PFSK-1 (cell line): ENCODE data around the gene SMIM9.

ENCODE experiments used
- FOXP2 ChIP-seq: optimal IDR thresholded peaks from 2 replicates; pipeline ENCODE3; 2011; ENCODE audit warnings: borderline replicate concordance, control low read depth, inconsistent platforms; ENCODE audit not compliant: insufficient read depth; ENCODE audit errors: extremely low read length, extremely low read depth
- POLR2AphosphoS5 ChIP-seq: IDR thresholded peaks from 2 replicates; pipeline ENCODE4 v1.6.1; 2012; ENCODE audit warnings: low read depth, mild to moderate bottlenecking, control low read depth, low read length, moderate library complexity
- SIN3A ChIP-seq: IDR thresholded peaks from 2 replicates; pipeline ENCODE4 v1.6.1; 2012; ENCODE audit warnings: mild to moderate bottlenecking, low read length, moderate library complexity, borderline replicate concordance; ENCODE audit not compliant: insufficient read depth
- TAF1 ChIP-seq: IDR thresholded peaks from 2 replicates; pipeline ENCODE4 v1.6.1; 2012; ENCODE audit warnings: low read length, control low read depth, borderline replicate concordance; ENCODE audit not compliant: insufficient read depth
- TF ChIP-seq, protein P1 (sequence below), 2 experiments: IDR thresholded peaks; 2 replicates each; pipeline versions ENCODE4 v1.6.1 to v1.8.0; 2011 to 2012; ENCODE audit warnings: low read depth in 2 of 2, low read length in 2 of 2, control low read depth in 1 of 2, inconsistent platforms in 1 of 2, mild to moderate bottlenecking in 1 of 2, moderate library complexity in 1 of 2; ENCODE audit not compliant: insufficient read depth in 1 of 2

SMIM9 gene

DNA sequence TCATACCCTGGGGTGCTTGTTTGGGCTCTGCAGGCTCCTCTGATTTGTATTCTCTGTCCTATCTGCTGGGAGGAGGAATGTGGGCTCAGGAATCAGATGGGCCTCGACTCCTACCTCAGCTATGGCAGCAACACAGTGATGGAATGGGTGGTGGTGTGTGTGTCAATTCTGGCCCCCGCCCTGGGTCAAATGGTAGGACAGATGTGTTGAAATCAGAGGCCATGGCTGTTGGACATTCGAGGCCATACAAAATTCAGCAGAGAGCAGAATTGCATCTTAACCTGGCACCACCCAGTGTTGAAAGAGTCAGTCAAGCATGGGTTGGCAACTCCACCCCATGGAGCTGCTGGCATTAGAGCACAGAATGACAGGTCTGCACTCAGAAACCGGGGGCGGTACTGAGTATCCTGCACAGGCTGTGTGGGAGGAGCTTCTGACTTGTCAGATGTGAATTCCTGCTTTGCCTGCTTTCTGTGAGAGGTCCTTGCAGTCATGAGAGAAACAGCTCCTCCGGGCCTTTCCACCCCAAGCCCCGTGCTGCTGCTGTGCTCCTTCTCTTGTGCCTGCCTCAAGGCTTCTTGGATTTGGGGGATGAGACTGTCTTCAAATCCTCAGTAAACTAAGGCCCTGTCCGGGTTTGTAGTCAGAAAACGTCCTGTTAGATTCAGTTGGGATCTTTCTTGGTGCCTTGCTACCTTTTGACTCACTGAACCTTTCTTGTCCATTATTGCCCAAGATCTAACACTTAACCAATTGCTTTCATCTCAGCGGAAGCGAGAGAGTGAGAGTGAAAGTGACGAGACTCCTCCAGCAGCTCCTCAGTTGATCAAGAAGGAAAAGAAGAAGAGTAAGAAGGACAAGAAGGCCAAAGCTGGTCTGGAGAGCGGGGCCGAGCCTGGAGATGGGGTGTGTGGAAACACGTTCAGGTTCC is 58.8 kb downstream of the SMIM9 start:
- TF ChIP-seq, protein P1, sequence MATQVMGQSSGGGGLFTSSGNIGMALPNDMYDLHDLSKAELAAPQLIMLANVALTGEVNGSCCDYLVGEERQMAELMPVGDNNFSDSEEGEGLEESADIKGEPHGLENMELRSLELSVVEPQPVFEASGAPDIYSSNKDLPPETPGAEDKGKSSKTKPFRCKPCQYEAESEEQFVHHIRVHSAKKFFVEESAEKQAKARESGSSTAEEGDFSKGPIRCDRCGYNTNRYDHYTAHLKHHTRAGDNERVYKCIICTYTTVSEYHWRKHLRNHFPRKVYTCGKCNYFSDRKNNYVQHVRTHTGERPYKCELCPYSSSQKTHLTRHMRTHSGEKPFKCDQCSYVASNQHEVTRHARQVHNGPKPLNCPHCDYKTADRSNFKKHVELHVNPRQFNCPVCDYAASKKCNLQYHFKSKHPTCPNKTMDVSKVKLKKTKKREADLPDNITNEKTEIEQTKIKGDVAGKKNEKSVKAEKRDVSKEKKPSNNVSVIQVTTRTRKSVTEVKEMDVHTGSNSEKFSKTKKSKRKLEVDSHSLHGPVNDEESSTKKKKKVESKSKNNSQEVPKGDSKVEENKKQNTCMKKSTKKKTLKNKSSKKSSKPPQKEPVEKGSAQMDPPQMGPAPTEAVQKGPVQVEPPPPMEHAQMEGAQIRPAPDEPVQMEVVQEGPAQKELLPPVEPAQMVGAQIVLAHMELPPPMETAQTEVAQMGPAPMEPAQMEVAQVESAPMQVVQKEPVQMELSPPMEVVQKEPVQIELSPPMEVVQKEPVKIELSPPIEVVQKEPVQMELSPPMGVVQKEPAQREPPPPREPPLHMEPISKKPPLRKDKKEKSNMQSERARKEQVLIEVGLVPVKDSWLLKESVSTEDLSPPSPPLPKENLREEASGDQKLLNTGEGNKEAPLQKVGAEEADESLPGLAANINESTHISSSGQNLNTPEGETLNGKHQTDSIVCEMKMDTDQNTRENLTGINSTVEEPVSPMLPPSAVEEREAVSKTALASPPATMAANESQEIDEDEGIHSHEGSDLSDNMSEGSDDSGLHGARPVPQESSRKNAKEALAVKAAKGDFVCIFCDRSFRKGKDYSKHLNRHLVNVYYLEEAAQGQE (IDR thresholded peaks at IDR 0.05; ENCODE audit: insufficient read depth in 1 of 2, low read depth in 2 of 2, low read length in 2 of 2): no peak

DNA sequence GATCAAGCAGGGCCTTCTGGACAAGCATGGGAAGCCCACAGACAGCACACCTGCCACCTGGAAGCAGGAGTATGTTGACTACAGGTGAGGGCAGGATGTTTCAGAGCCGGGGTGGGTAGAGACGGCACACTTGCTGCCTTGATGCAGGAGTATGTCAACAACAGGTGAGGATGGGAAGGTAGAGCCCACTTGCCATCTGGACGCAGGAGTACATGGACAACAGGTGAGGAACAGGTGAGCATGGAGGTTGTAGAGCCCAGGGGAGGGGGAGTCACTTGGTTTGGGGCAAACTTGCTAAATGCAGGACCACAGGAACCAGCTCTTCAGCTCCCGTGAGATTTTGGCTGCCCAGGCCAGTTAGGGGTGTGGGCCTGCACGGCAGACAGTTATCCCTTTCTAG is 59.8 kb downstream of the SMIM9 start:
- TF ChIP-seq SIN3A (no peak), FOXP2 (no peak), POLR2AphosphoS5 (no peak), TAF1 (no peak)
- TF ChIP-seq, protein P1 (IDR thresholded peaks at IDR 0.05; ENCODE audit: insufficient read depth in 1 of 2, low read depth in 2 of 2, low read length in 2 of 2): no peak
